ENCODE measurements around the gene MAP1LC3A. TPM values are rescaled to one million over a fixed set of nuclear protein-coding genes. Genes with fewer than 3 reads are reported as not detected.

The MAP1LC3A gene
- total and polyA plus RNA-seq, 7 donors, result 27.4 to 90.5 (median 35.5) TPM

DNA sequence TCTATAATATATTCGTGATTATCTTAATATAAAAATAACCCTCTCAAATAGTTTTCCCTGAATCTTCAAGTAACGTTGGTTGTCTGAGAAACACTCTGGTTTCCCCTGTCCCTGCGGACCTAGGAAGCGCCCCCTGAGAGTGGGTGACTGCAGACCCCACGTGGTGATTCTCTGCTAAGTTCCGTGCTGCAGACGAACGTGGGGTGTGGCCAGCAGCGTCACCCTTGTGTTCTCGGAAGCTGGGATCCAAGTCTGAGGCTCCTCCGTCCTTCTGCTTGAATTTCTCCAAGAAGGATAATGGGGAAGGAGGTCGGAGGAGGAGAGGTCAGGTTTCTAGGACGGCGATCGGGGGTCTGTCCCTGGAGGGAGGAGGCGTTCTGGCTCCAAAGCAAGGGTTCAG is 16.6 kb upstream of the MAP1LC3A start:
- intact Hi-C loops (cut with DNase I), result no loop called here
- DNase-seq, result no peak
- H3K4me1 ChIP-seq, result no peaks in the 10 kb centered on the region
- ATAC-seq, result no peak
- no peak overlapping the region for H3K27ac ChIP-seq
- no peaks in the 10 kb centered on the region for H3K9me3 ChIP-seq
- TF ChIP-seq, protein P1, sequence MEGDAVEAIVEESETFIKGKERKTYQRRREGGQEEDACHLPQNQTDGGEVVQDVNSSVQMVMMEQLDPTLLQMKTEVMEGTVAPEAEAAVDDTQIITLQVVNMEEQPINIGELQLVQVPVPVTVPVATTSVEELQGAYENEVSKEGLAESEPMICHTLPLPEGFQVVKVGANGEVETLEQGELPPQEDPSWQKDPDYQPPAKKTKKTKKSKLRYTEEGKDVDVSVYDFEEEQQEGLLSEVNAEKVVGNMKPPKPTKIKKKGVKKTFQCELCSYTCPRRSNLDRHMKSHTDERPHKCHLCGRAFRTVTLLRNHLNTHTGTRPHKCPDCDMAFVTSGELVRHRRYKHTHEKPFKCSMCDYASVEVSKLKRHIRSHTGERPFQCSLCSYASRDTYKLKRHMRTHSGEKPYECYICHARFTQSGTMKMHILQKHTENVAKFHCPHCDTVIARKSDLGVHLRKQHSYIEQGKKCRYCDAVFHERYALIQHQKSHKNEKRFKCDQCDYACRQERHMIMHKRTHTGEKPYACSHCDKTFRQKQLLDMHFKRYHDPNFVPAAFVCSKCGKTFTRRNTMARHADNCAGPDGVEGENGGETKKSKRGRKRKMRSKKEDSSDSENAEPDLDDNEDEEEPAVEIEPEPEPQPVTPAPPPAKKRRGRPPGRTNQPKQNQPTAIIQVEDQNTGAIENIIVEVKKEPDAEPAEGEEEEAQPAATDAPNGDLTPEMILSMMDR (IDR thresholded peaks at IDR 0.05), result no peak
- WGBS, 3 donors, result 74 to 82% (median 76%) methylated on average over 16 of the region's 16 CpGs
- H3K36me3 ChIP-seq (ENCODE audit: insufficient read depth in 1 of 2, low read depth in 1 of 2), result peaks cover 0 to 44% of the 10 kb centered on the region in 2 donors
- no peaks in the 10 kb centered on the region for H3K27me3 ChIP-seq (ENCODE audit: insufficient read depth in 3 of 3, low read length in 2 of 3)
- no peak overlapping the region for H3K4me3 ChIP-seq

DNA sequence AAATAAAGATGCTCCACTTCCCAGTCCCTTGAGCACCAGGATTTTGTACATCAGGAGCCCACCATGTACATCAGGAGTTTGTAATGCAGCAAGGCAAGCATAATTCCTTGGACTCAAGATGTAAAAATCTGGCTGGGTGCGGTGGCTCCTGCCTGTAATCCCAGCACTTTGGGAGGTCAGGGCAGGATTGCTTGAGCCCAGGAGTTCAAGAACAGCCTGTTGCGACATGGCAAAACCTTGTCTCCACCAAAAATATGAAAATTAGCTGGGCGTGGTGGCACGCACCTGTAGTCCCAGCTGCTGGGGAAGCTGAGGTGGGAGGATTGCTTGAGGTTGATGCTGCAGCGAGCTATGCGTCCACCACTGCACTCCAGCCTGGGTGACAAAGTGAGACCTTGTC is 16.1 kb upstream of the MAP1LC3A start:
- Histone ChIP-seq H3K9me3 (no peaks in the 10 kb centered on the region), H3K27ac (no peak overlapping the region), H3K4me1 (no peaks in the 10 kb centered on the region), H3K4me3 (no peak overlapping the region), H3K36me3 (ENCODE audit: insufficient read depth in 1 of 2, low read depth in 1 of 2) (peaks cover 0 to 39% of the 10 kb centered on the region in 2 donors), H3K27me3 (ENCODE audit: insufficient read depth in 3 of 3, low read length in 2 of 3) (no peaks in the 10 kb centered on the region)
- intact Hi-C loops (cut with DNase I), result no loop called here
- WGBS, 3 donors, result 95 to 100% (median 97%) methylated on average over 6 of the region's 6 CpGs
- TF ChIP-seq, protein P1 (IDR thresholded peaks at IDR 0.05), result no peak
- DNase-seq (no peak), ATAC-seq (no peak)

DNA sequence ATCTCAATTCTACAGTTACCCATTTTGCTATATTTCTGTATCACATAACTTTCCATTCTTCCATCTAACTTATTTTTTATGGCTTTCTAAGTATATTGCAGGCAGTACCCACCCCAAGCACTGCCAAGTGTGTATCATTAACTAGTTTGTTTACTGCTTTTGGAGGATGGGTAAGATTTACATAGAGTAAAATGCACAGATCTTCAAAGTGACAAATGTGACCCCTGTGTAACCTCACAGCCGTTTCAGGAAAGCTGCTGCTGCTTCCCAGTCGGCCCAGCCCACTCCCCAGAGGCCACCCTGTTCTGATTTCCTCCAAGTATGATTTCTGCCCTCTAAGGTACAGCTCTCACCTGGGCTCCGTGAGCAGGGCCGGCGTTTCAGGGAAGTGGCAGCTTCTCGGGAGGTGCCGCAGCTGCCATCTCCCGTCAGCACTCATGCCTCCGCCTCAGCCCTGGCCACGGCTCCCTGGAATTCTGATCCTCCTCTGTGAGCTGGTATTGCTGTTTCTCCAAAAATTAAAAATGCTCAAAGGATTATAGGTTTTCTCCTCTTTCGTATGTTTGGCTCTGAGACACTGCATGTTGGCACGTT is 15.0 kb upstream of the MAP1LC3A start:
- intact Hi-C loops (cut with DNase I), result no loop called here
- 57 to 64% (median 58%) methylated on average over 12 of the region's 12 CpGs for WGBS, 3 donors
- TF ChIP-seq, protein P1 (IDR thresholded peaks at IDR 0.05), result no peak
- Histone ChIP-seq H3K4me1 (no peaks in the 10 kb centered on the region), H3K9me3 (no peaks in the 10 kb centered on the region), H3K36me3 (ENCODE audit: insufficient read depth in 1 of 2, low read depth in 1 of 2) (peaks cover 0 to 36% of the 10 kb centered on the region in 2 donors), H3K27ac (no peak overlapping the region), H3K4me3 (no peak overlapping the region), H3K27me3 (ENCODE audit: insufficient read depth in 3 of 3, low read length in 2 of 3) (no peaks in the 10 kb centered on the region)
- DNase-seq, result no peak
- ATAC-seq, result no peak

- no peak overlapping the region for H3K4me3 ChIP-seq
- TF ChIP-seq, protein P1 (IDR thresholded peaks at IDR 0.05), result no peak
- no peaks in the 10 kb centered on the region for H3K9me3 ChIP-seq
- no peaks in the 10 kb centered on the region for H3K4me1 ChIP-seq
- H3K27ac ChIP-seq, result no peak overlapping the region
- no peaks in the 10 kb centered on the region for H3K27me3 ChIP-seq (ENCODE audit: insufficient read depth in 3 of 3, low read length in 2 of 3)
- peak in 1 of 4 donors; percentile 41 for ATAC-seq
- peaks cover 0 to 33% of the 10 kb centered on the region in 2 donors for H3K36me3 ChIP-seq (ENCODE audit: insufficient read depth in 1 of 2, low read depth in 1 of 2)
- intact Hi-C loops (cut with DNase I), result no loop called here
- DNase-seq, result no peak
- WGBS, 3 donors, result 29 to 33% (median 30%) methylated on average over 19 of the region's 19 CpGs
Observed at GRCh38 chr20:34544109-34544796, 14.3 kb upstream of the MAP1LC3A start.
